SK-N-SH (cell line): ENCODE results near the gene IQCK. TPM values are rescaled to one million over a fixed set of nuclear protein-coding genes. Genes with fewer than 3 reads are reported as not detected.

Experiments
- CTCF ChIA-PET: fragments of 300-600, 350-600 bp; formaldehyde crosslinking; extraction: SDS; loops from one replicate; lab custom pipeline; 2021; lab: Yijun Ruan, JAX
- POLR2A ChIA-PET: fragments of 350-600 bp; sonication (Branson Sonifier 250); formaldehyde crosslinking; extraction: SDS; loops from one replicate; lab custom pipeline; 2020; ENCODE audit warnings: antibody characterized with exemption, inconsistent platforms; lab: Yijun Ruan, JAX
- DNase-seq: peaks from one replicate; pipeline ENCODE4 v3.0.0; 2012
- H2AFZ ChIP-seq: fragments of 200-600 bp; sonication (generic); 2 replicates; pipeline ENCODE4 v1.8.1; 2016; ENCODE audit warnings: antibody characterized with exemption, mild to moderate bottlenecking, low read depth
- H3F3A ChIP-seq: fragments of 200-600 bp; sonication (generic); replicated peaks from 2 replicates; pipeline ENCODE3; 2016; ENCODE audit warnings: antibody characterized with exemption, mild to moderate bottlenecking; ENCODE audit not compliant: insufficient read depth
- H3K27ac ChIP-seq, 2 experiments: fragments of 200-500 bp in 1 of 2; fragments of 200-600 bp in 1 of 2; sonication (Bioruptor generic) in 1 of 2; sonication (generic), shearing (Covaris generic) in 1 of 2; 2 replicates each; pipeline versions ENCODE4 v1.5.1 to v1.6.1; 2014 to 2016; ENCODE audit warnings: low read depth in 2 of 2, inconsistent platforms in 1 of 2, low read length in 1 of 2, mild to moderate bottlenecking in 1 of 2, mixed read lengths in 1 of 2
- H3K27me3 ChIP-seq: fragments of 200-600 bp; sonication (generic), shearing (Covaris generic); 2 replicates; pipeline ENCODE4 v1.6.1; 2016; ENCODE audit warnings: mixed run types; ENCODE audit not compliant: insufficient read depth
- H3K36me3 ChIP-seq, 2 experiments: fragments of 200-500 bp in 1 of 2; fragments of 200-600 bp in 1 of 2; sonication (Bioruptor generic) in 1 of 2; sonication (generic) in 1 of 2; replicated peaks in 1 of 2; 2 replicates each; pipeline versions ENCODE3 to v1.5.1; 2014 to 2016; ENCODE audit warnings: low read length in 1 of 2, mild to moderate bottlenecking in 1 of 2; ENCODE audit not compliant: insufficient read depth in 2 of 2, control insufficient read depth in 1 of 2
- H3K4me1 ChIP-seq, 2 experiments: fragments of 200-500 bp in 1 of 2; fragments of 200-600 bp in 1 of 2; sonication (Bioruptor generic) in 1 of 2; sonication (generic), shearing (Covaris generic) in 1 of 2; 2 replicates each; pipeline versions ENCODE4 v1.5.1 to v1.6.1; 2014 to 2016; ENCODE audit warnings: low read depth in 1 of 2, low read length in 1 of 2, mixed run types in 1 of 2; ENCODE audit not compliant: insufficient read depth in 2 of 2, control insufficient read depth in 1 of 2
- H3K4me2 ChIP-seq: fragments of 200-600 bp; sonication (generic), shearing (Covaris generic); 2 replicates; pipeline ENCODE4 v1.6.1; 2017; ENCODE audit warnings: mixed run types
- H3K4me3 ChIP-seq, 2 experiments: fragments of 200-500 bp in 1 of 2; fragments of 200-600 bp in 1 of 2; sonication (Bioruptor generic) in 1 of 2; sonication (generic), shearing (Covaris generic) in 1 of 2; 2 replicates each; pipeline versions ENCODE4 v1.5.1 to v1.8.1; 2014 to 2016; ENCODE audit warnings: low read depth in 2 of 2, inconsistent platforms in 1 of 2, low read length in 1 of 2, mild to moderate bottlenecking in 1 of 2, mixed read lengths in 1 of 2, moderate library complexity in 1 of 2
- H3K79me2 ChIP-seq: fragments of 200-600 bp; sonication (generic); 2 replicates; pipeline ENCODE4 v1.8.1; 2017; ENCODE audit warnings: mild to moderate bottlenecking; ENCODE audit not compliant: insufficient read depth
- H3K9ac ChIP-seq: fragments of 200-600 bp; sonication (generic); 2 replicates; pipeline ENCODE4 v1.6.1; 2017; ENCODE audit warnings: mixed run types
- H3K9me2 ChIP-seq: fragments of 200-600 bp; sonication (generic); 2 replicates; pipeline ENCODE4 v1.6.1; 2017; ENCODE audit warnings: mixed run types
- H3K9me3 ChIP-seq: fragments of 200-600 bp; sonication (generic); 2 replicates; pipeline ENCODE4 v1.6.1; 2017; ENCODE audit warnings: mixed run types, mild to moderate bottlenecking, moderate library complexity
- H4K20me1 ChIP-seq: fragments of 200-600 bp; sonication (generic); 2 replicates; pipeline ENCODE4 v1.6.1; 2017; ENCODE audit warnings: mild to moderate bottlenecking, mixed run types; ENCODE audit not compliant: insufficient read depth
- ELF1 ChIP-seq: IDR thresholded peaks from 2 replicates; pipeline ENCODE4 v1.4.0; 2012
- FOSL2 ChIP-seq: IDR thresholded peaks from 2 replicates; pipeline ENCODE4 v1.4.0; 2012; ENCODE audit warnings: low read depth, mild to moderate bottlenecking, moderate library complexity, borderline replicate concordance
- FOXJ3 ChIP-seq: sonication (generic); formaldehyde crosslinking; IDR thresholded peaks from 2 replicates; pipeline ENCODE4 v1.5.1; 2020; ENCODE audit warnings: mild to moderate bottlenecking, missing genetic modification reagents
- MAX ChIP-seq: IDR thresholded peaks from 2 replicates; pipeline ENCODE4 v1.4.0; 2012; ENCODE audit warnings: low read depth
- NRF1 ChIP-seq: IDR thresholded peaks from 2 replicates; pipeline ENCODE4 v1.6.1; 2012; ENCODE audit warnings: low read depth, mild to moderate bottlenecking, low read length
- REST ChIP-seq: IDR thresholded peaks from 2 replicates; pipeline ENCODE4 v1.6.1; 2012; ENCODE audit warnings: mild to moderate bottlenecking, low read depth, low read length, moderate library complexity
- RFX5 ChIP-seq: IDR thresholded peaks from 2 replicates; pipeline ENCODE4 v1.6.1; 2012; ENCODE audit warnings: mild to moderate bottlenecking, improper control_type of control experiment, low read length
- TAF1 ChIP-seq: IDR thresholded peaks from 2 replicates; pipeline ENCODE4 v1.6.1; 2012; ENCODE audit warnings: low read depth, mild to moderate bottlenecking, low read length, moderate library complexity, borderline replicate concordance
- TCF12 ChIP-seq: IDR thresholded peaks from 2 replicates; pipeline ENCODE4 v1.4.0; 2012
- USF1 ChIP-seq: IDR thresholded peaks from 2 replicates; pipeline ENCODE4 v1.4.0; 2012; ENCODE audit warnings: low read depth, borderline replicate concordance
- ZBTB33 ChIP-seq: IDR thresholded peaks from 2 replicates; pipeline ENCODE4 v1.4.0; 2012; ENCODE audit warnings: low read depth, borderline replicate concordance
- WGBS: methylation state at CpG from one replicate; pipeline ENCODE4 v1.1.6; 2017; ENCODE audit warnings: low lambda C conversion rate; 5-methylcytosine and 5-hydroxymethylcytosine counted together
- polyA plus RNA-seq, 3 experiments: library from polyadenylated mRNA; depleted of rRNA; stranded (reverse); fragments of >200 nt; gene quantifications; 2 replicates each; pipeline ENCODE4 v1.2.3, GENCODE V29; 2012

Gene IQCK
- polyA plus RNA-seq, 1 of the 3 experiments (the other 2 are of a cell fraction): 7.3 TPM

- Histone ChIP-seq H3K36me3 (no peaks in the 10 kb centered on the region), H3K4me1 (no peaks in the 10 kb centered on the region; a peak in 1 of 4 replicates), H3K4me2 (no peak overlapping the region), H2AFZ (no peak overlapping the region), H3K27ac (no peak overlapping the region), H3K9me3 (no peaks in the 10 kb centered on the region), H3K9ac (no peak overlapping the region), H3K4me3 (no peak overlapping the region), H3K9me2 (no peaks in the 10 kb centered on the region), H3K79me2 (no peaks in the 10 kb centered on the region), H4K20me1 (no peaks in the 10 kb centered on the region), H3K27me3 (no peaks in the 10 kb centered on the region), H3F3A (no peaks in the 10 kb centered on the region)
- WGBS: 95% methylated on average over 22 of the region's 22 CpGs
- TF ChIP-seq TCF12 (no peak), MAX (no peak), FOSL2 (no peak), FOXJ3 (no peak), USF1 (no peak), NRF1 (no peak), ELF1 (no peak), ZBTB33 (no peak), RFX5 (no peak), TAF1 (no peak), REST (no peak)
- ChIA-PET CTCF (interaction anchor here (1.2 kb wide), 1 partner anchor 15 kb away, joined by 4 read pairs; no protein-coding TSS in a partner anchor), POLR2A (no interaction called here)
- DNase-seq: no peak
Measured at GRCh38 chr16:19858340-19859018, 140.4 kb downstream of the IQCK start.
